GM12872 (cell line): ENCODE results near the gene ZDHHC14.

Source experiments
- CTCF ChIP-seq: IDR thresholded peaks from 3 replicates; pipeline ENCODE4 v1.5.1; 2011; ENCODE audit warnings: low read depth, mild to moderate bottlenecking, low read length, moderate library complexity; ENCODE audit not compliant: insufficient read depth

Gene ZDHHC14

GRCh38 chr6:157370755-157371154 lies 10.2 kb upstream of the ZDHHC14 start:
- no peak for TF ChIP-seq CTCF

- no peak for TF ChIP-seq CTCF
These were observed 8.3 kb upstream of the ZDHHC14 start for GRCh38 chr6:157372501-157373280.

- no peak for TF ChIP-seq CTCF
These were observed 6.0 kb upstream of the ZDHHC14 start for GRCh38 chr6:157374889-157375443.

GRCh38 chr6:157376241-157376640 lies 4.7 kb upstream of the ZDHHC14 start:
- TF ChIP-seq CTCF: no peak

DNA sequence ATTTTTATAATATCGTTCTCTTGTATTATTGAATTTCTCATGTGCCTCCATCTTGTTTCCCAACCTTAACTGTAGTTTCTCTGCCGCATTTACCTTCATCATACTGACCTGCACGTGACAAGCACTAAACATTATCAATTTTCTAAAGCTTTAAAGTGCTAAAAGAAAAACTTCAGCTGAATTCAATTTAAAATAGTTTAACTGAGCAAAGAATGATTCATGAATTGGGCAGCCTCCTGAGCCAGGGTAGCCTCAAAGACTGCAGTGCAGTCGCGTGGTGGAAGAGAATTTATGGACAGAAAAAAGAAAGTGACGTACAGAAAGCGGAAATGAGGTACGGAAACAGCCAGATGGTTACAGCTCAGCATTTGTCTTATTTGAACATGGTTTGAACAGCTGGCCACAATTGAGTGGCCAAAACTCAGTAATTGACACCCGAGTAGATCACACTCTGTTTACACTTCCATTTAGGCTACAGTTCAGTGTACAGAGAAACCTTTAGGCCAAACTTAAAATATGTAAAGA lies 4.2 kb upstream of the ZDHHC14 start:
- no peak for TF ChIP-seq CTCF

- TF ChIP-seq CTCF: no peak
These were observed 1.1 kb upstream of the ZDHHC14 start for GRCh38 chr6:157379656-157380457.

GRCh38 chr6:157380458-157380778 lies 572 bp upstream of the ZDHHC14 start:
- TF ChIP-seq CTCF: no peak
